H54 (cell line): ENCODE data around the gene FUZ.

Experiments used
- DNase-seq: peaks from one replicate; pipeline ENCODE4 v3.0.0; 2011; ENCODE audit warnings: low spot score, mixed read lengths; ENCODE audit not compliant: insufficient read length
- FAIRE-seq: peaks from 3 replicates; lab custom pipeline; 2011; peaks lifted over from hg19 to GRCh38; lab: Jason Lieb, UNC
- POLR2A ChIP-seq: IDR thresholded peaks from 2 replicates; pipeline ENCODE4 v1.6.1; 2011; ENCODE audit warnings: low read depth, mild to moderate bottlenecking, low read length

Gene FUZ

GRCh38 chr19:49855676-49856573 lies 42.8 kb upstream of the FUZ start:
- TF ChIP-seq POLR2A: no peak
- FAIRE-seq (no peak), DNase-seq (no peak)

GRCh38 chr19:49855277-49855675 lies 42.2 kb upstream of the FUZ start:
- TF ChIP-seq POLR2A: no peak
- DNase-seq (no peak), FAIRE-seq (no peak)

DNA sequence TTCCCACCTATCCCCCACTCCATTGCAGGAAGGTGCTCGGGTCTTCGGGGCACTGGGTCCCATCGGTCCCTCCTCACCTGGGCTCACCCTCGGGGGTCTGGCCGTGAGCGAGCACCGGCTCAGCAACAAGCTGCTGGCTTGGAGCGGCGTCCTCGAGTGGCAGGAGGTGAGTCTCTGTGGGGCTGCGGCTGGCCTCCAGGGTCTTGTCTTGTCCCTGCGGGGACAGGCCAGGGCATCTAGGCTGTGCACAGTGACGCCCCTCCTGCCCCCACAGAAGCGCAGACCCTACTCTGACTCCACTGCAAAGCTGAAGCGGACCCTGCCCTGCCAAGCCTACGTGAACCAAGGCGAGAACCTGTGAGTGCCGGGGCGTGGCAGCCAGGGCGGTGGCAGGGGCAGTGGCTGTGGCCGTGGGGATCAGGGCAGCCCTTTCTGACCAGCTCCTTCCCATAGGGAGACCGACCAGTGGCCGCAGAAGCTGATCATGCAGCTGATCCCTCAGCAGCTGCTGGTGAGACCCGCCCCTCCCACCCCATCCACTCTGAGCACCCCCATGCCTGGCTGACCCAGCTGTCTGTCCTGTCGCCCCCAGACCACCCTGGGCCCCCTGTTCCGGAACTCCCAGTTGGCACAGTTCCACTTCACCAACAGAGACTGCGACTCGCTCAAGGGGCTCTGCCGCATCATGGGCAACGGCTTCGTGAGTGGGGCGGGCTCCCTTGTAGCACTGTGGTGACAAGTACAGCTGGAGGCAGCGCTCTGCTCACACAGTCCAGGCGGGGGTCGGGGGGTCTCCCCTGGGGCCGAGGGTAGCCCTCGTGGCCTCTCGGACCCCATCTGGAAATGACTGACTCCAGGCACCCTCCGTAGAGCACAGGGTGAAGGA lies 41.5 kb upstream of the FUZ start:
- FAIRE-seq: no peak
- no peak for TF ChIP-seq POLR2A
- DNase-seq: no peak

- DNase-seq (no peak), FAIRE-seq (no peak)
- no peak for TF ChIP-seq POLR2A
Observed at GRCh38 chr19:49853852-49854377, 40.8 kb upstream of the FUZ start.

- TF ChIP-seq POLR2A: no peak
- FAIRE-seq (no peak), DNase-seq (no peak)
Observed at GRCh38 chr19:49852631-49853126, 39.6 kb upstream of the FUZ start.

GRCh38 chr19:49851456-49852259 lies 38.6 kb upstream of the FUZ start:
- TF ChIP-seq POLR2A: no peak
- DNase-seq (no peak), FAIRE-seq (no peak)

GRCh38 chr19:49850487-49851342 lies 37.6 kb upstream of the FUZ start, which contains the start of gene PTOV1:
Gene PTOV1 (plus strand): TSS chr19:49851159.
- DNase-seq (peak; percentile 97), FAIRE-seq (no peak)
- peak; percentile 76 for TF ChIP-seq POLR2A

DNA sequence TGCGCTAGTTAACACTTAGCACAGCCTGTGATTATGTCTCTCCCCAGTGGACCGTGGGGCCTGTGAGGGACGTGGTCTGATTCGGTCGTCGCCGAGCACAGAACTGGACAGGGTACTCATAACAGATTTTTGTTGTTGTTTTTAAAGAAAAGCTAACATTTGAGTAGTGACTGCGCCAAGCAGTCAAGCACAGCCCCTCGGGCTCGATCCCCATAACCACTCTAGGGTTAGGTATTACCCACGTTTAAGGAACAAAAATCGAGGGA lies 37.1 kb upstream of the FUZ start:
- TF ChIP-seq POLR2A: no peak
- no peak for FAIRE-seq
- no peak for DNase-seq

- TF ChIP-seq POLR2A: no peak
- no peak for FAIRE-seq
- DNase-seq: no peak
Observed at GRCh38 chr19:49849433-49850220, 36.5 kb upstream of the FUZ start.

DNA sequence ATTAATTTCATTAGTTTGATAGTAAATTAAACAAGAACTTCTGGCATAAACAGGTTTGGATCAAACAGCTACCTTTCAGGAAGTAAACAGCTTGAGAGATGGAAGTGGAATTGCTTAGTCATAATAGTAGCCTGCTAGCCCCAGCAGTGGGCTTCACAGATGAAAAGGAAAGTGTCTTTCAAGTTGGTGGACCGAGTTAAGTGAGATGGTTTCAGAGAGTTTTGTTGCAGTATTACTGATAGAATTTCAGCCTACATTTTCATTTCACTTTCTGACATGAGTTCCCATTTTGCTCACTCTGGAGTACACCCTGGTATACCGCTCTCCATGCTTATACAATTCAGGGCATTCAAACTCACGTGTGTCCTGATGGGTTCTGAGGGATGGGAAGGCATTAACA lies 35.8 kb upstream of the FUZ start:
- DNase-seq (no peak), FAIRE-seq (no peak)
- TF ChIP-seq POLR2A: no peak

- FAIRE-seq (no peak), DNase-seq (peak; percentile 90)
- no peak for TF ChIP-seq POLR2A
Observed at GRCh38 chr19:49847731-49848696, 34.9 kb upstream of the FUZ start.
